HUES6 (cell line): ENCODE results near the gene HAL.

ENCODE experiments used
- H3K27ac ChIP-seq: 2 replicates; pipeline ENCODE4 v1.7.0; 2013; ENCODE audit warnings: low read depth, mild to moderate bottlenecking, low read length, inconsistent platforms
- H3K27me3 ChIP-seq: 2 replicates; pipeline ENCODE4 v1.6.1; 2013; ENCODE audit warnings: low read length; ENCODE audit not compliant: control insufficient read depth, insufficient read depth
- H3K36me3 ChIP-seq: 2 replicates; pipeline ENCODE4 v1.6.1; 2013; ENCODE audit warnings: low read length; ENCODE audit not compliant: control insufficient read depth, insufficient read depth
- H3K4me1 ChIP-seq: 2 replicates; pipeline ENCODE4 v1.6.1; 2013; ENCODE audit warnings: low read length; ENCODE audit not compliant: control insufficient read depth, insufficient read depth
- H3K4me3 ChIP-seq: 2 replicates; pipeline ENCODE4 v1.5.1; 2013; ENCODE audit warnings: low read depth, low read length
- H3K9ac ChIP-seq: one replicate; pipeline ENCODE4 v1.6.1; 2013; ENCODE audit warnings: mild to moderate bottlenecking, low read length
- H3K9me3 ChIP-seq: 2 replicates; pipeline ENCODE4 v1.6.1; 2013; ENCODE audit warnings: low read depth, low read length; ENCODE audit not compliant: control insufficient read depth, insufficient read depth

HAL gene

GRCh38 chr12:95956557-95957145 is 39.5 kb downstream of the HAL start:
- Histone ChIP-seq H3K4me3 (no peak overlapping the region), H3K27me3 (no peaks in the 10 kb centered on the region)

GRCh38 chr12:95955549-95956159 is 40.5 kb downstream of the HAL start:
- no peak overlapping the region for H3K4me3 ChIP-seq
- no peak overlapping the region for H3K9ac ChIP-seq
- H3K27me3 ChIP-seq: no peaks in the 10 kb centered on the region
- H3K36me3 ChIP-seq: no peaks in the 10 kb centered on the region
- H3K9me3 ChIP-seq: no peaks in the 10 kb centered on the region
- H3K4me1 ChIP-seq: no peaks in the 10 kb centered on the region
- no peak overlapping the region for H3K27ac ChIP-seq

More at GRCh38 chr12:95956557-95957145, 39.5 kb downstream of the HAL start:
- Histone ChIP-seq H3K27ac (no peak overlapping the region), H3K4me1 (no peaks in the 10 kb centered on the region), H3K9me3 (no peaks in the 10 kb centered on the region), H3K36me3 (no peaks in the 10 kb centered on the region), H3K9ac (no peak overlapping the region)

GRCh38 chr12:95953000-95953399 is 43.1 kb downstream of the HAL start:
- Histone ChIP-seq H3K4me3 (no peak overlapping the region), H3K9me3 (no peaks in the 10 kb centered on the region), H3K9ac (no peak overlapping the region), H3K27ac (no peak overlapping the region), H3K36me3 (no peaks in the 10 kb centered on the region), H3K27me3 (no peaks in the 10 kb centered on the region), H3K4me1 (no peaks in the 10 kb centered on the region)

- Histone ChIP-seq H3K27ac (no peak overlapping the region), H3K9me3 (no peaks in the 10 kb centered on the region), H3K4me3 (no peak overlapping the region), H3K4me1 (no peaks in the 10 kb centered on the region), H3K27me3 (no peaks in the 10 kb centered on the region), H3K36me3 (no peaks in the 10 kb centered on the region), H3K9ac (no peak overlapping the region)
These were observed 44.6 kb downstream of the HAL start for GRCh38 chr12:95951515-95951914.

- H3K27me3 ChIP-seq: 0 out of 2 replicates have a peak, but pooled peaks cover 2% of the 10 kb centered on the region
- no peak overlapping the region for H3K4me3 ChIP-seq
- no peak overlapping the region for H3K27ac ChIP-seq
- H3K9ac ChIP-seq: no peak overlapping the region
- H3K4me1 ChIP-seq: no peaks in the 10 kb centered on the region
- no peaks in the 10 kb centered on the region for H3K9me3 ChIP-seq
- no peaks in the 10 kb centered on the region for H3K36me3 ChIP-seq
These were observed 46.5 kb downstream of the HAL start for GRCh38 chr12:95949477-95950206.

GRCh38 chr12:95944108-95944704 is 51.9 kb downstream of the HAL start:
- no peak overlapping the region for H3K9ac ChIP-seq
- H3K9me3 ChIP-seq: no peaks in the 10 kb centered on the region
- H3K4me1 ChIP-seq: peaks cover 4% of the 10 kb centered on the region; the same call in 1 of the 2 replicates
- peak overlapping the region; percentile 78; the same call in 1 of the 2 replicates for H3K4me3 ChIP-seq
- H3K36me3 ChIP-seq: no peaks in the 10 kb centered on the region
- H3K27ac ChIP-seq: no peak overlapping the region
- H3K27me3 ChIP-seq: peaks cover 16% of the 10 kb centered on the region

GRCh38 chr12:95943330-95943842 is 52.8 kb downstream of the HAL start, which contains the start of gene AMDHD1:
AMDHD1 (plus strand) TSS chr12:95943331; CDS start chr12:95943399, 68 bp downstream.
- Histone ChIP-seq H3K36me3 (no peaks in the 10 kb centered on the region), H3K4me1 (peaks cover 4% of the 10 kb centered on the region; the same call in 1 of the 2 replicates), H3K9me3 (no peaks in the 10 kb centered on the region), H3K4me3 (peak within 1 kb of the TSS; percentile 78), H3K27me3 (peaks cover 16% of the 10 kb centered on the region), H3K9ac (peak within 1 kb of the TSS; percentile 70), H3K27ac (peak within 1 kb of the TSS; percentile 17; the same call in 1 of the 2 replicates)

- Histone ChIP-seq H3K27me3 (peaks cover 16% of the 10 kb centered on the region), H3K27ac (peak within 1 kb of the TSS; percentile 17; the same call in 1 of the 2 replicates), H3K4me1 (peaks cover 4% of the 10 kb centered on the region; the same call in 1 of the 2 replicates), H3K36me3 (no peaks in the 10 kb centered on the region), H3K9me3 (no peaks in the 10 kb centered on the region), H3K4me3 (peak within 1 kb of the TSS; percentile 78), H3K9ac (peak within 1 kb of the TSS; percentile 70)
These were observed 53.4 kb downstream of the HAL start, which contains the start of gene CCDC38 for GRCh38 chr12:95942524-95943329. CCDC38 (minus strand) TSS chr12:95942614; CDS start chr12:95936509, 6,105 bp downstream.

- H3K9ac ChIP-seq: peak overlapping the region; percentile 70
- H3K9me3 ChIP-seq: no peaks in the 10 kb centered on the region
- H3K4me1 ChIP-seq: peaks cover 4% of the 10 kb centered on the region; the same call in 1 of the 2 replicates
- H3K27ac ChIP-seq: no peak overlapping the region
- H3K4me3 ChIP-seq: peak overlapping the region; percentile 78
- H3K27me3 ChIP-seq: peaks cover 16% of the 10 kb centered on the region
- H3K36me3 ChIP-seq: no peaks in the 10 kb centered on the region
These were observed 54.0 kb downstream of the HAL start for GRCh38 chr12:95942101-95942523.

- Histone ChIP-seq H3K27ac (no peak overlapping the region), H3K9me3 (no peaks in the 10 kb centered on the region), H3K4me1 (peaks cover 4% of the 10 kb centered on the region; the same call in 1 of the 2 replicates), H3K9ac (no peak overlapping the region), H3K36me3 (no peaks in the 10 kb centered on the region), H3K27me3 (peaks cover 15% of the 10 kb centered on the region), H3K4me3 (no peak overlapping the region)
These were observed 55.6 kb downstream of the HAL start for GRCh38 chr12:95940514-95940913.
